ENCODE data around the gene RBM47.

Gene RBM47

DNA sequence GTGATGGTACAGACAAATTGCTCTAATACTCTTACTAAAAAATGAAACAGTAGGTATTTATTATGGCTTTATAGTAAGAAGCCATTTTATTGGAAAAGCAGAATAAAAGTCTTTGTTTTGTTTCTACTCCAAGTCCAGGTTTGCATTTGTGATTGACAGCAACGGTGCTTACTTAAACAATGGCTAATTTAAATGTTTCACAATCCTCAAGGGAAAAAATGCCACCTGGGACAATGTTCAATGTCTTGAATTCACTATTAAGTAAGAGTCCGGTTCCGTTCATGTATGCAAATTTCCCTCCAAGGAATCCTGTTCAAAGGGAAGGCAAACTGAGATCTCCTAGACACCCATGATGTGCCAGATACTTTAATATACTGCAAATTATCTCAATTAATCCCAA, 123.6 kb downstream of the RBM47 start:
- no peak for DNase-seq (ENCODE audit: low read depth)
- no peak overlapping the region for H3K4me3 ChIP-seq (ENCODE audit: low read depth, low read length)
- TF ChIP-seq, protein P1, sequence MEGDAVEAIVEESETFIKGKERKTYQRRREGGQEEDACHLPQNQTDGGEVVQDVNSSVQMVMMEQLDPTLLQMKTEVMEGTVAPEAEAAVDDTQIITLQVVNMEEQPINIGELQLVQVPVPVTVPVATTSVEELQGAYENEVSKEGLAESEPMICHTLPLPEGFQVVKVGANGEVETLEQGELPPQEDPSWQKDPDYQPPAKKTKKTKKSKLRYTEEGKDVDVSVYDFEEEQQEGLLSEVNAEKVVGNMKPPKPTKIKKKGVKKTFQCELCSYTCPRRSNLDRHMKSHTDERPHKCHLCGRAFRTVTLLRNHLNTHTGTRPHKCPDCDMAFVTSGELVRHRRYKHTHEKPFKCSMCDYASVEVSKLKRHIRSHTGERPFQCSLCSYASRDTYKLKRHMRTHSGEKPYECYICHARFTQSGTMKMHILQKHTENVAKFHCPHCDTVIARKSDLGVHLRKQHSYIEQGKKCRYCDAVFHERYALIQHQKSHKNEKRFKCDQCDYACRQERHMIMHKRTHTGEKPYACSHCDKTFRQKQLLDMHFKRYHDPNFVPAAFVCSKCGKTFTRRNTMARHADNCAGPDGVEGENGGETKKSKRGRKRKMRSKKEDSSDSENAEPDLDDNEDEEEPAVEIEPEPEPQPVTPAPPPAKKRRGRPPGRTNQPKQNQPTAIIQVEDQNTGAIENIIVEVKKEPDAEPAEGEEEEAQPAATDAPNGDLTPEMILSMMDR (IDR thresholded peaks at IDR 0.05; ENCODE audit: low read depth, low read length, missing control alignments), result no peak

DNA sequence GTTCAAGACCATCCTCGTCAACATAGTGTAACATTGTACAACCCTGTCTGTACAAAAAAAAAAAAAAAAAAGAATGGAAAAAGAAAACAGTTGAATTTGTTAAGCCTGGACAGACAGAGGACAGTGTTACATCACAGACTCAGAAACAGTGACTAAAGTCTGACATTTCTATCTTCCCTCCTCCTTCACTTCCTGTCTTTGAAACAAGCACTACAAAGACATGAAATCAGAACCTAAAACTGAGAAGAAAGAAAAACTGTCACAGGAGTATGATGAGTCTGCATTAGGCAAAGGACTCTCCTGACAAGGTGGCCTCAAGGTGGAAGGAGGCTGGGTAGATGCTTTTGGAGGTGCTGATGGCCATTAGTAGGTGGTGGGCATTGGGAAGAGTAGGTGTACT, 126.7 kb downstream of the RBM47 start:
- TF ChIP-seq, protein P1 (IDR thresholded peaks at IDR 0.05; ENCODE audit: low read depth, low read length, missing control alignments), result no peak
- DNase-seq (ENCODE audit: low read depth), result no peak
- no peak overlapping the region for H3K4me3 ChIP-seq (ENCODE audit: low read depth, low read length)

DNA sequence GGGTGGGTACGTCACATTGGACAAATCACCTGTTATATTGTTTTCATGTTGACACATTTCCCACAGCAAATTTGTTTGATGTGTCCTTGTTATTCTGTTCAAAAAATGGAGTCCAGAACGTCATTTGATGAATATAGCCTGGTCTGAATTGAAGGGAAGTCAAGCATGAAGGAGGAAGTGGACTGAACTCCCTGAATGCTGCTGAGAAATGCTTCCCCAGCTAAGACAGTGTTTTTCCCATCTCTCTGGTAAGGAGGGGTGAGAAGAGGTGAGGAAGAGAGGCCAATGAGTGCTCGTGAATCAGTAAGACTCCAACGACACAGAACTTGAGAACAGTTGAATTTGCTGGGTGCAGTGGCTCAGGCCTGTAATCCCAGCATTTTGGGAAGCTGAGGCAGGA, 127.4 kb downstream of the RBM47 start:
- TF ChIP-seq, protein P1 (IDR thresholded peaks at IDR 0.05; ENCODE audit: low read depth, low read length, missing control alignments), result no peak
- H3K4me3 ChIP-seq (ENCODE audit: low read depth, low read length), result no peak overlapping the region
- no peak for DNase-seq (ENCODE audit: low read depth)

DNA sequence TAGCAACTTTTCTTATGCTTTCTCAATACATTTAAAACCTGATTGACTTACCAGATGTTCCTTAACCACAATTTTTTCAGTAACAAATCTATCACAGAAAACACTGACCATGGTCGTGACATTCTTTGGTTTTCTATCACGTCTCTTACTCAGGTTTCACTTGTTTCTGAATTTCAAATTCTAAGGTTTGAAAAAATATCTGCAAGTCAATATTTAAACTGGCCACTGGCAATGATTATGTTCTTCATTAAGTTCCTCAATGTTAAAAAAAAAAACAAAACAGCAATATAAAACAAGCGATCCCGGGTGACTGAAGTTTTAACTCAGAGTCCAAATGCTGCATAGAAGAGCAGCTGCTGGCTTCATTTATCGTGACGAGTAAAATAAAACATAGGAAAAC, 128.9 kb downstream of the RBM47 start:
- TF ChIP-seq, protein P1 (IDR thresholded peaks at IDR 0.05; ENCODE audit: low read depth, low read length, missing control alignments), result no peak
- DNase-seq (ENCODE audit: low read depth), result no peak
- H3K4me3 ChIP-seq (ENCODE audit: low read depth, low read length), result no peak overlapping the region

DNA sequence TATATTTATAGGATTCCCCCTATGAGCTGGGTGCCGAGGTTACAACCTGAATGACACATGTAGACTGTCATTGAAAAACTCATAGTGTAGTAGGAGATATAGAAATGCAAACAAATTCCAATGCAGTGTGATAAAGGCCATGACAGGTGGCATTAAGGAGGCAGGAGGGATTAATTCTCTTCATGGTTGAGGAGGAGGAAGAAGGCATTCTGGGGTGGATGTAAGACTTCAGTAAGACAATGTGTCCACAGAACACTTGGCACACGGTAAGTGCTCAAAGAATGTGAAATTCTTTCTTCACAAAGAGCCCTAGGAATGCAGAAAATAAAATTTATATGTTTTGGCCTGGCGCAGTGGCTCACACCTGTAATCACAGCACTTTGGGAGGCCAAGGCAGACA, 136.5 kb downstream of the RBM47 start:
- no peak overlapping the region for H3K4me3 ChIP-seq (ENCODE audit: low read depth, low read length)
- no peak for DNase-seq (ENCODE audit: low read depth)
- TF ChIP-seq, protein P1 (IDR thresholded peaks at IDR 0.05; ENCODE audit: low read depth, low read length, missing control alignments), result no peak

DNA sequence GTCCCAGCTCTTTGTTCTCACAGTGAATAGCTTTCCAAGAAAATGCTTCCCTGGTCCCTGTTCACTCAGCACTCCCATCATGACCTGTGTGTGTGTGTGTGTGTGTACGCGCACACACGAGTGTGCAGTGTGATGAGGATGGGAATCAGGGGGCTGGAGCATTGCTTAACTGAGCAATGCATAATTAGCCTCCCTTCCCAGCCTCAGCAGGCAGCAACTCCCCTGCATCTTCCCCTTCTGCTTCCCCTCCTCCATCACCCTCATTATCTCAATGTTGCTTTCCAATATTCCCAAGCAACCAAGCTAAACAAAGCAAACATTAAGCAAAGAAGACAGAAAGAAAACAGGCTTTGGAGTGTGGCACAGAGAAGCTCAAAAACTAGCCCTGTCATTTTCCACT, 137.0 kb downstream of the RBM47 start:
- no peak overlapping the region for H3K4me3 ChIP-seq (ENCODE audit: low read depth, low read length)
- TF ChIP-seq, protein P1 (IDR thresholded peaks at IDR 0.05; ENCODE audit: low read depth, low read length, missing control alignments), result no peak
- DNase-seq (ENCODE audit: low read depth), result no peak

DNA sequence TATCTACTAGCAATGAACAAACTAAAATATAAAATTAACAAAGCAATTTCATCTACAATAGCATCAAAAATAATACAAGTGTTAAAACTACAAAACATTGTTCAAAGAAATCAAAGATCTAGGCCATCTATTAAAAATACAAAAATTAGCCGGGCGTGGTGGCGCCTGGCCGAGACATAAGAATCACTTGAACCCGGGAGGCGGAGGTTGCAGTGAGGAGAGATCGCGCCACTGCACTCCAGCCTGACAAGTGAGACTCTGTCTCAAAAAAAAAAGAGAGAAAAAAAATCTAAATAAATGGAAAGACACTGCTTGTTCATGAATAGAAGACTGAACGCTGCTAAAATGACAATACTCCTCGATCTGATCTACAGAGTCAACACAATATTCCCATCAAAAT, 139.2 kb downstream of the RBM47 start:
- no peak overlapping the region for H3K4me3 ChIP-seq (ENCODE audit: low read depth, low read length)
- DNase-seq (ENCODE audit: low read depth), result no peak
- TF ChIP-seq, protein P1 (IDR thresholded peaks at IDR 0.05; ENCODE audit: low read depth, low read length, missing control alignments), result no peak

Data from GM12864 (cell line).